ENCODE measurements around the gene AKAP7.

DNA sequence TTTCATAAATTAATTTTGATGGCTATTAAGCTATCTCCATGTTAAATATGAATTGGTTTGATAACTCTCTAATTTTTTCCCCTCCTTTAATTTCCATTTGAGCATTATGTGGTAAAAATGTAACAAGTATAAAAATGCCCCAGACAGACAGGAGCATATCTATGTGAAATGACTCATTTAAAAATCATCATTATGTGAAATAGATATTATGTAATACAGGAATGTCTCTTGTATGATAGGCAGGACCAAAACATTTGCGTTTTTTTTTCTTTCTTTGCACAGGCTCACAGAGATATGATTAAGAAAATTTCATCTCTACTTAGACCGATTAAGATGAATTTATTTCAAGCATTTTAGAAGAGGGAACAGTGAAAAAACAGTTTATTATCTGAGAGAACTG, 95.8 kb downstream of the AKAP7 start:
- TF ChIP-seq, protein P1, sequence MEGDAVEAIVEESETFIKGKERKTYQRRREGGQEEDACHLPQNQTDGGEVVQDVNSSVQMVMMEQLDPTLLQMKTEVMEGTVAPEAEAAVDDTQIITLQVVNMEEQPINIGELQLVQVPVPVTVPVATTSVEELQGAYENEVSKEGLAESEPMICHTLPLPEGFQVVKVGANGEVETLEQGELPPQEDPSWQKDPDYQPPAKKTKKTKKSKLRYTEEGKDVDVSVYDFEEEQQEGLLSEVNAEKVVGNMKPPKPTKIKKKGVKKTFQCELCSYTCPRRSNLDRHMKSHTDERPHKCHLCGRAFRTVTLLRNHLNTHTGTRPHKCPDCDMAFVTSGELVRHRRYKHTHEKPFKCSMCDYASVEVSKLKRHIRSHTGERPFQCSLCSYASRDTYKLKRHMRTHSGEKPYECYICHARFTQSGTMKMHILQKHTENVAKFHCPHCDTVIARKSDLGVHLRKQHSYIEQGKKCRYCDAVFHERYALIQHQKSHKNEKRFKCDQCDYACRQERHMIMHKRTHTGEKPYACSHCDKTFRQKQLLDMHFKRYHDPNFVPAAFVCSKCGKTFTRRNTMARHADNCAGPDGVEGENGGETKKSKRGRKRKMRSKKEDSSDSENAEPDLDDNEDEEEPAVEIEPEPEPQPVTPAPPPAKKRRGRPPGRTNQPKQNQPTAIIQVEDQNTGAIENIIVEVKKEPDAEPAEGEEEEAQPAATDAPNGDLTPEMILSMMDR (IDR thresholded peaks at IDR 0.05), result no peak
- TF ChIP-seq EZH2 (IDR thresholded peaks at IDR 0.05), result no peak
- no peak for TF ChIP-seq EZH2phosphoT487 (IDR thresholded peaks at IDR 0.05)
